HG03103 (cell line): ENCODE results near the gene C16orf74.
A peak's percentile ranks its signal among the peaks of the same experiment; 100 is the strongest.

Experiments
- ATAC-seq: cut with Tn5 transposase; IDR thresholded peaks from one replicate; pipeline ENCODE4 v1.9.1; 2021; ENCODE audit warnings: low read depth; ENCODE audit not compliant: unreplicated experiment

C16orf74 gene

GRCh38 chr16:85750827-85751697 is at the start of gene C16orf74:
C16orf74 (minus strand) TSS chr16:85751096; CDS start chr16:85735217, 15,879 bp downstream.
- ATAC-seq = no peak

GRCh38 chr16:85800321-85800669 is 49.4 kb upstream of the C16orf74 start:
- no peak for ATAC-seq

- peak; percentile 72 for ATAC-seq
These were observed 48.8 kb upstream of the C16orf74 start, which contains the start of the genes COX4I1 and EMC8 for GRCh38 chr16:85799497-85800320. COX4I1 (plus strand) TSS chr16:85799695; CDS start chr16:85801206, 1,511 bp downstream. EMC8 (minus strand) TSS chr16:85799544; CDS start chr16:85799295, 249 bp downstream.

DNA sequence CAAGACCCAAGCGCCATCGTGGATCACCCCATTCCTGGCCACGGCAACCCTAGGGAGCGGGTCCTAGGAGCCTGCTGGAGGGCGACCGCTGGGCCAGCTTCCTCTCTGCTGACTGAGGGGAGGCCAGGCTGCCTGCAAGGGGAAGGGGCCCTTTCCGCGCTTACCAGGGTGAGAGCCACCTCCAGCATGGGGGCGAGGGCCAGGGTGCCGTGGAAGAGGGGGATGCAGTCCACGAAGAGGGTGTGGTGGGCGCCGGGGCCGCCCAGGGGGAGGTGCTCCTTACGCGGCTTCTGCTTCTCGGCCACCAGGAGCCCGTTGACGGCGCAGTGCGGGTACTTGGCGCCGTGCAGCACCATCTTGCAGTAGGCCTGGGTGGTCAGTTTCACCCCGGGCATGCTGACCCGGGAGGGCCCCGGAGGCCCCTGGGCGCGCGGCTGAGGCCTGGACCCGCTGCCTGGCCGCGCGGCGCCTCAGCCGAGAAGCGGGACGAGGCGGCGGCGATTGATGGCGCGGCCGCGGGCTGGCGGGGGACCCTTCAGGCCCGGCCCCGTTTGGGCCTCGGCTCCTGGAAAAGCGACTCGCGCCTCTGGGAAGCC is 48.1 kb upstream of the C16orf74 start:
- ATAC-seq = peak; percentile 19

GRCh38 chr16:85798283-85798776 is 47.4 kb upstream of the C16orf74 start:
- no peak for ATAC-seq

DNA sequence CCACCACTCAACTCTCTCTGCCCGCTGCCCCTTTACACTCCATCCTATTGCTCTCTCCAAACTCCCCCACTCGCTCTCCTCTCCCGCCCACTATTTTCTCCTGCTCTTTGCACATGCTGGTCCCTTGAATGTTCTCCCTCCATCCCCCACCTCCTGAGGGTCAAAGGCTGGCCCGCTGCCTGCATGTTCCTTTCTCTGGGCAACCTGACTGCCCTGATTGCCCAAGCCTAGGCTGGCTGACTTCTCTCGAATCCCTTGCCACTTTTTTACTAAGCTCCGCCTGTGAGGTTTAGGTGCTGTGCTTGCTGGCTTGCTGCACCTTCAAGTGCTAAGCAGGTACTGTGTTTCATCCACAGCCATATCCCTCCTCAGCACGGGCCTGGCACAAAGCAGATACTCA is 45.7 kb upstream of the C16orf74 start:
- ATAC-seq = no peak

GRCh38 chr16:85796152-85796551 is 45.3 kb upstream of the C16orf74 start:
- ATAC-seq = no peak

- ATAC-seq = no peak
These were observed 43.8 kb upstream of the C16orf74 start for GRCh38 chr16:85794696-85795095.

DNA sequence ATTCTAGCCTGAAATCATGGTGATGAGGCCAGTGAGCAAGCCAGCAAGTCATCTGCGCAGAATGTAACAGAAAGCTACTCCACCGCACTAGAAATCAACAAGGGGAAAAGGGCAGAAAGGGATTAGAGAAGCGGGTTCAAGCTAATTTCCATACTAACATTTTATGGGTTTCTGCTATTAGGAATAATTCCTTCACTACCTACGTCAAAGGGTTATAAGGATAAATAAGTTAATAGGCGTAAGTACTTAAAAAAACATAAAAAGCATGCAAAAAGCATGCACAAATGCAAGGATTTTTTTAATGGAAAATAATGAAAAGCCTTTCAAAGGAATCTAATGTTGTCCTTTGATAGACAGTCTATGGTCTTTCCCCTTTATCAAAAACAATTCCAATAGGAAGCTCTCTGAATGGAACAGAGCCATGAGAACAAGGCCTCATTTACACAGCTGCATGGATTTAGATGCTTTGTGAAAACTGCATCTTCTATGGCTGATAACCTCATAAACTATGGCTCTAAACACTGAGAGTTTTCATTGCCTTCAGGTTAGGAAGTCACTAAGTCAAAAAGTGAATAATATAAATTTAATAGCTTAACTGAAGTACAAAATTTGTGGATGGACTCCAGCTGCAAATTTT is 42.9 kb upstream of the C16orf74 start:
- ATAC-seq = no peak

DNA sequence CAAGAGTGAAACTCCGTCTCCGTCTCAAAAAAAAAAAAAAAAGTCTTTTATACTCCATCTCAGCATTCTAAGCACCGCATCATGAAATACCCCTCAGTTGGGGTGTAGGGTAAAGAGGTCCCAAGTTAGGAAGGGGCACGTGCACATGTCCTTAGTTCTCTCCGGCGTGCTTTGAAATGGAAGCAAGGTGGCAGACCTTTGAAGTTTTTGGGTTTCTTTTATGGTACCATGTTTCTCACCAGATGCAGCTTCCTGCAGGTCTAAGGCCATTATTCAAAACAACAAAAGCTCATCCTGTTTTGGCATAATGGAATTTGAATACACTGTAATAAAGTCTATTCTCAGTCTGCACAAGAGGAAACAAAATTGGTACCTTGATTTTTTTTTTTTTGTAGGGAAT is 38.9 kb upstream of the C16orf74 start:
- no peak for ATAC-seq

DNA sequence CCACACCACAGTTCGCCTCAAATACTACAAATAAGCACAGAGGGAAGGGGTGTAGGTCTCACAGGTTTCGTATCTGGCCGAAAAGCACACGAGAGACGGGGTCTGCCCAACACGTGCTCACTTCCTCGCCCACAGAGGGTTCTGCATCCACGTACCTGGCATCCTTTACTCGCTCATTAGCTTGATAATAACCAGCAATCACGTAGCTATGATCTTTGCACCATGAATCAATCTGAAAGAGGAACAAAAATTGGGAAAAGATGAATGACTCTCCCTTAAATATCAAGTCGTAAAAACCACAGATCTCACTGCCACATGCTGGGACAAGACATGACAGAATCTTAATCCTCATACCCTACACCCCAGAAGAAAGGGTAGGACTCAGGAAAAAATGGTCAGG is 37.9 kb upstream of the C16orf74 start:
- no peak for ATAC-seq

DNA sequence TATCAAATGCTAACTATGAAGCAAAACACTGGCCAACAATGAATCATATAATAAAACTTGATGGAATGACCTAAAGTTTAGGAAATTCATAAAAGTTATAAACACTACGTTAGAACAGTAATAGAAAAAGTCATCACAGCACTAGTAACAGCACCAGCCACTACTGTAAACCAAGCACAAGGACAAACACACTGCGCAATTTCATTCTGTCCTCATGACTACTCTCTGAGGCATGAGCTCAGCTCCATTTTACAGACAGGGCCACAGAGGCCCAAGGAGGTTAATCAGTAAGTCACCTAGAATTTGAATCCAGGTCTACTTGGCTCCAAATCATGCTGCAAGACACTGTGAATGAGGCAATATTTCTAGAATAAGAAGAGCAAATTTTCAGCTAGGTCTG is 35.0 kb upstream of the C16orf74 start:
- ATAC-seq = no peak

DNA sequence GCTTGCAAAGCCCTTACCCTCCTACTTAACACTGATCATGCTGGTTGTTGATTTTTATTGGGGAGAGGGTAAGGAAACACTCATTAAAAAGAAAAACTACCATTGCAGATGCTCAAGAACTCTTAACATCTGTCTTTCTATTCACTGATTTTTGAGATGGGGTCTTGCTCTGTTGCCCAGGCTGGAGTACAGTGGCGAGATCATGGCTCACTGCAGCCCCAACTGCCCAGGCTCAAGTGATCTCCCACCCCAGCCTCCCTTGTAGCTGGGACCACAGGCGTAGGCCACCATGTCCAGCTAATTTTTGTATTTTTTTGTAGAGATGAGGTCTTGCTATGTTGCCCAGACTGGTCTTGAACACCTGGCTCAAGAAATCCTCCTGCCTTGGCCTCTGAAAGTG is 33.9 kb upstream of the C16orf74 start:
- ATAC-seq = no peak

DNA sequence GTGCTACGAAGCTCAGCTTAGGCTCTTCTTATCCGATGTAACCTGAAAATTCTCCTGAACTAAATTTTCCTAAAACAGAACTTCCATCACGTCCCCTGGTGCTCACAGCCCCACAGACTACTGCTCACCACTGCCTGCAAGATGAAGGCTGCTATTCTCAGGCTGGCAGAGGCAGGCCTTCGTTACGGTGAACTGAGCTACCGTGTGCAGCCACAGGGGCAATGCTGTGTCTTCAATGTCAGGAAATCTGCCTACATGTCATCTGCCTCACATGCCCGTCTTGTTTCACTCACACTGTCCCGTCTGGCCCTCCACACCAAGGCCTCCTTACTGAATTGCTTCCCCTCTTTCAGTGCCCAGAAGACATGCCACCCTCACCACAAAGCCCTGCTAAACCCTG is 32.5 kb upstream of the C16orf74 start:
- no peak for ATAC-seq

DNA sequence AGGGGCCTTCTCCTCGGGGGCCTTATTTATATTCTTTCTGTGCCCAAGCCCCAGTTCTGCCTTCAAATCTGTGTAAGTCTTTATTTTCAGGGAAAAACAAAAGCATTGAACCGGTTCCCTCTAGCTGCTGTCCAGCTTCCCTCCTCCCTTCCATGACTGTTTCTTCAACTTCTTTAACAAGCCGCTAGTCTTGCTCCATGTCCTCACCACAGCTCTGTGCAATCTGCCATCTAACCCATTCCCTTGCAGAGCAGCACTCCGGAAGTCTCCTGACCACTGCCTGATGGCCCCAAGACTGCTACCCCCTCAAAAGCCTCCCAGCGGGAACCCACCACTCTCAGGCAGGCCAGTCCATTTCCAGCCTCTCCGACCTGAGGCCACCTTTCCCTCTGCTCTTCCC is 31.6 kb upstream of the C16orf74 start:
- ATAC-seq = no peak

DNA sequence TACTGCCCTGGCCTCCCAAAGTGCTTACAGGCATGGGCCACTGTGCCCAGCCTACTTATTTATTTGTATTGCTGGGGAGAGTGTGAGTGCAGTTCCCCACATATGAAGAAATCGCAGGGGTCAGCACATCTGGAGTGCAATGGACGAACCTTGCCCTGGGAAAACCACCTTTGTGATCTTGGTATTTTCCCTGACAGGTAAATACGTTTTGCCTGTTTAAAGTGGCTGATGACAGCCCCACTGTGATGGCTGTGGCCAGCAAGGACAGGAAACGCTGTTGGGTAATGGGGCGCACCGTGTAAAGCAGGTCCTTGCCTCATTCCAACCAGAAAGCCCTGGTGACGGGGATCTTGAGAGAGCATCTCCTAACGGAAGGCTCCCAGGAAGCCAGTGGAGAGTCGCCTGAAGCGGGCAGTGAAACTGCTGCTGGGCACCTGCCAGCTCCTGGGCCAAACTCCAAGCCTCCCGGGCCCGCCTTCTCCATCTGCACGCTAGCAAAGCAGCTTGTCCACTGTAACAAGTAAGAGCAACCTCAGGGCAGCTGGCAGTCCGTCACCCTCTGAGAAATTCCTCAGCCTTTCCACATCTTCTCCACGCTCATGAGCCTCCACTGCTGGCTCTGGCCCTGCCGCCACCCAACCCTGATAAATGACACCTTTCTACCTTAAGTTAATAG is 30.9 kb upstream of the C16orf74 start:
- ATAC-seq = no peak

DNA sequence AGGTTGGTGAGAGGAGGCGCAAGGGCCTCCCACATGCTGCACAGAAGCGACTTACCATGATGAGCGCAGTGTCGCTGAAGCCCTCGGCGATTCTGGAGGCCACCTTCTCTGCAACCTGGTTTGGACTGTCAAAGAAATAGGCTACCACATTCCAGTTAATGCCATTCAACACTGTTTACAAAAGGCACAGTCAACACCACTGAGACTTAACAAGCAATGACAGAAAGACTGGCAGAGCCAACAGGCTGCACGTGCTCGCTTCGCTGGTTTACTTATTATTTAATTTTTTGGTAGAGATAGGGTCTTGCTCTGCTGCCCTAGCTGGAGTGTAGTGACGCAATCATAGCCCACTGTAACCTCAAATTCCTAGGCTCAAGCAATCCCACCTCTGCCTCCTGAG is 30.3 kb upstream of the C16orf74 start:
- no peak for ATAC-seq

DNA sequence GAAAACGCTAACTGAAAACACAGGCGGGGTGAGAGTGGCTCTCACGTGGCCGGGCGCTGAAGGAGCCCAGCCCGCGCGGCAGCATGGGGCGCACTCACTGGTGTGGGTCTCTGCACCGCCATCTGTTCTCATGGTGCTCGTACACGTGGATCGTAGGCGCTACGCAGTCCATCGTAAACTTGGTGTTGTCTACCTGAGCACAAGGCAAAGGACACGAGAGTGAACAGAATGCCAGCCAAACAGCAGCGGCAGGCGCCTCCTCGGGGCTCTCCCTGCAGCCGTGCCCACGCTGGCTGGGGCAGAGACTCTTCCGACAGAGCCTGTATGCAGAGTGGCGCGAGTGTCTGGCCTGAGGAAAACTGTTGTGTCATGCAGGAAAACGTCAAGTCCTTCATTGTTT is 29.4 kb upstream of the C16orf74 start:
- ATAC-seq = no peak

DNA sequence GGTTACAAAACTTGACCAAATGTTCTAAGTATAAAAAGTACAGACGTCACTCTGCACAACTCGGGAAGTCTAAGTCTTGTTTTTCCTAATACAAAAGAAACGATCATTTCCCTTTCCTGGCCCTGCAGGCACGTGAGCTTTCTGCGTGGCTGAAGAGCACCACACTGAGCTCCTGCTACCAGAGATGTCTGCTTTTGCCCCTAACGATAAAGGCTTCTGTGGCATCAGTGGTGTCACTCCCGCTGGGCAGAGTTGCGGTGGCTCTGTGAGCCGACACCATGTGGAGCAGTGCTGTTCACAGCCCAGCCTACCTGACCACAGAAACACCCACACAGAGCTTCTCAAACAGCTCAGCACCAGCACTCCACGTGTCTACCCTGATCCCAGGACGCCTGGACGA is 28.0 kb upstream of the C16orf74 start:
- ATAC-seq = no peak
